ENCODE data around the gene TREML4.

GRCh38 chr6:41283600-41283999 lies 55.5 kb downstream of the TREML4 start:
- no peak for TF ChIP-seq CTCF (IDR thresholded peaks at IDR 0.05; ENCODE audit: control extremely low read depth in 1 of 3, insufficient read depth in 1 of 3, low read depth in 1 of 3, low read length in 3 of 3)
- no peak for TF ChIP-seq POLR2A (IDR thresholded peaks at IDR 0.05; ENCODE audit: control extremely low read depth in 1 of 2, low read depth in 2 of 2, low read length in 2 of 2)
- TF ChIP-seq POU5F1 (IDR thresholded peaks at IDR 0.05; ENCODE audit: low read depth, low read length): no peak
- no peak for TF ChIP-seq POLR2AphosphoS5 (IDR thresholded peaks at IDR 0.05; ENCODE audit: low read depth, low read length)
- TF ChIP-seq EP300 (IDR thresholded peaks at IDR 0.05; ENCODE audit: borderline replicate concordance in 1 of 2, low read depth in 2 of 2, low read length in 2 of 2): no peak
- no peak for TF ChIP-seq EZH2 (IDR thresholded peaks at IDR 0.05; ENCODE audit: low read depth, low read length, severe bottlenecking)
- TF ChIP-seq MAFK (IDR thresholded peaks at IDR 0.05; ENCODE audit: low read depth, low read length): no peak
- TF ChIP-seq CHD2 (IDR thresholded peaks at IDR 0.05; ENCODE audit: low read length): no peak
- no peak for TF ChIP-seq CBX8 (IDR thresholded peaks at IDR 0.05; ENCODE audit: borderline replicate concordance, low read depth, low read length)
- no peak for TF ChIP-seq TAF1 (IDR thresholded peaks at IDR 0.05; ENCODE audit: low read depth, low read length)
- TF ChIP-seq KDM1A (IDR thresholded peaks at IDR 0.05; ENCODE audit: borderline replicate concordance, low read length): no peak
- TF ChIP-seq CREB1 (IDR thresholded peaks at IDR 0.05): no peak
- TF ChIP-seq RAD21 (IDR thresholded peaks at IDR 0.05 in 1 of 2, conservative IDR thresholded peaks at IDR 0.05 in 1 of 2; ENCODE audit: low read depth in 2 of 2, low read length in 2 of 2): no peak
